HCT116 (cell line): ENCODE measurements around the gene UBAC2. TPM values are rescaled to one million over a fixed set of nuclear protein-coding genes. Genes with fewer than 3 reads are reported as not detected.

ENCODE experiments used
- ATAC-seq: fragments of 200-7000 bp; cut with Tn5 transposase; 2 replicates; pipeline ENCODE4 v1.9.1; 2020; ENCODE audit warnings: mild to moderate bottlenecking, moderate library complexity
- BruUV-seq: library from RNA; stranded (reverse); fragments of 400-500 nt; replicated peaks from 2 replicates; lab custom pipeline; 2021; lab: Mats Ljungman, UMichigan
- CTCF ChIA-PET: fragments of 300-600 bp; sonication (Branson Sonifier 250); formaldehyde crosslinking; loops from one replicate; lab custom pipeline; 2021; ENCODE audit warnings: antibody characterized with exemption; lab: Charles Lee
- POLR2A ChIA-PET: fragments of 300-600, 350-600 bp; sonication (Branson Sonifier 250); formaldehyde crosslinking; loops from one replicate; lab custom pipeline; 2021; ENCODE audit warnings: antibody characterized with exemption; lab: Charles Lee
- RAD21 ChIA-PET, 2 experiments: fragments of 300-600 bp; sonication (Branson Sonifier 250); formaldehyde crosslinking; loops; one replicate each; lab custom pipeline; 2023; ENCODE audit warnings: low total read pairs in 2 of 2; ENCODE audit not compliant: uncharacterized antibody in 2 of 2, unreplicated experiment in 2 of 2, low non-redundant PET in 1 of 2; lab: Charles Lee
- DNase-seq: peaks from one replicate; pipeline ENCODE4 v3.0.0-alpha.2; 2010; ENCODE audit warnings: low read depth, low spot score
- H2AFZ ChIP-seq: fragments of 200-600 bp; shearing (Covaris generic), sonication (generic); 2 replicates; pipeline ENCODE4 v1.6.1; 2017; ENCODE audit warnings: low read depth, mixed run types, mixed read lengths, antibody characterized with exemption, low read length; ENCODE audit not compliant: poor library complexity, severe bottlenecking
- H3K27ac ChIP-seq: 2 replicates; pipeline ENCODE4 v1.5.1; 2012; ENCODE audit warnings: low read depth, low read length
- H3K27me3 ChIP-seq: fragments of 200-600 bp; sonication (generic); 2 replicates; pipeline ENCODE4 v1.6.1; 2016; ENCODE audit warnings: mixed run types, low read length, mixed read lengths; ENCODE audit not compliant: insufficient read depth
- H3K36me3 ChIP-seq, 2 experiments: fragments of 200-500 bp in 1 of 2; fragments of 200-600 bp in 1 of 2; sonication (Bioruptor generic) in 1 of 2; sonication (generic) in 1 of 2; 2 replicates each; pipeline versions ENCODE4 v1.5.1 to v1.6.1; 2014 to 2016; ENCODE audit warnings: low read length in 2 of 2, inconsistent platforms in 1 of 2, mixed read lengths in 1 of 2, mixed run types in 1 of 2; ENCODE audit not compliant: insufficient read depth in 2 of 2, control insufficient read depth in 1 of 2
- H3K4me1 ChIP-seq, 2 experiments: fragments of 200-600 bp in 1 of 2; sonication (generic) in 1 of 2; 2 replicates each; pipeline versions ENCODE4 v1.5.1 to v1.6.1; 2012 to 2017; ENCODE audit warnings: low read length in 2 of 2, inconsistent platforms in 1 of 2, mild to moderate bottlenecking in 1 of 2, mixed read lengths in 1 of 2, mixed run types in 1 of 2, moderate library complexity in 1 of 2; ENCODE audit not compliant: insufficient read depth in 2 of 2, control insufficient read depth in 1 of 2
- H3K4me2 ChIP-seq: fragments of 200-600 bp; sonication (generic); 2 replicates; pipeline ENCODE4 v1.6.1; 2017; ENCODE audit warnings: mixed run types, low read length, mixed read lengths
- H3K4me3 ChIP-seq, 2 experiments: fragments of 200-600 bp in 1 of 2; sonication (generic) in 1 of 2; replicated peaks in 1 of 2; 2 replicates each; pipeline ENCODE4 v1.5.1; 2011 to 2016; ENCODE audit warnings: low read length in 2 of 2, control low read depth in 1 of 2, low read depth in 1 of 2, mild to moderate bottlenecking in 1 of 2, mixed read lengths in 1 of 2, mixed run types in 1 of 2
- H3K79me2 ChIP-seq: fragments of 200-600 bp; sonication (generic); 2 replicates; pipeline ENCODE4 v1.6.1; 2017; ENCODE audit warnings: mild to moderate bottlenecking, mixed run types, low read length, moderate library complexity, mixed read lengths; ENCODE audit not compliant: insufficient read depth
- H3K9ac ChIP-seq: fragments of 200-600 bp; sonication (generic); 2 replicates; pipeline ENCODE4 v1.6.1; 2016; ENCODE audit warnings: low read length, mixed read lengths
- H3K9me2 ChIP-seq: fragments of 200-600 bp; sonication (generic), shearing (Covaris generic); 2 replicates; pipeline ENCODE4 v1.6.1; 2017; ENCODE audit warnings: mixed run types, mild to moderate bottlenecking, moderate library complexity; ENCODE audit not compliant: insufficient read depth
- H3K9me3 ChIP-seq, 2 experiments: fragments of 200-500 bp in 1 of 2; fragments of 200-600 bp in 1 of 2; sonication (Bioruptor generic) in 1 of 2; sonication (generic) in 1 of 2; 2 replicates each; pipeline ENCODE4 v1.6.1; 2014 to 2017; ENCODE audit warnings: low read length in 2 of 2, mixed read lengths in 2 of 2, inconsistent platforms in 1 of 2, low read depth in 1 of 2, mild to moderate bottlenecking in 1 of 2, mixed run types in 1 of 2, moderate library complexity in 1 of 2; ENCODE audit not compliant: control insufficient read depth in 1 of 2, insufficient read depth in 1 of 2
- H4K20me1 ChIP-seq: fragments of 200-600 bp; sonication (generic), shearing (Covaris generic); 2 replicates; pipeline ENCODE4 v1.6.1; 2017; ENCODE audit warnings: mixed run types, mild to moderate bottlenecking, moderate library complexity; ENCODE audit not compliant: insufficient read depth
- CBX3 ChIP-seq: IDR thresholded peaks from 2 replicates; pipeline ENCODE4 v1.6.1; 2012; ENCODE audit warnings: low read depth
- CEBPB ChIP-seq: IDR thresholded peaks from 2 replicates; pipeline ENCODE4 v1.6.1; 2012; ENCODE audit warnings: low read depth
- CTCF ChIP-seq, 3 experiments: fragments of 200-600 bp in 1 of 3; sonication (generic) in 1 of 3; IDR thresholded peaks in 2 of 3; conservative IDR thresholded peaks in 1 of 3; 2 replicates each; pipeline ENCODE4 v1.5.1; 2012 to 2017; ENCODE audit warnings: low read depth in 2 of 3, low read length in 2 of 3, antibody characterized with exemption in 1 of 3, borderline replicate concordance in 1 of 3, control low read depth in 1 of 3, mild to moderate bottlenecking in 1 of 3, mixed read lengths in 1 of 3, mixed run types in 1 of 3, moderate library complexity in 1 of 3; ENCODE audit not compliant: insufficient read depth in 1 of 3
- ELF1 ChIP-seq: IDR thresholded peaks from 2 replicates; pipeline ENCODE4 v1.6.1; 2012; ENCODE audit warnings: low read depth, borderline replicate concordance
- EZH2 ChIP-seq: fragments of 200-600 bp; sonication (generic); IDR thresholded peaks from 2 replicates; pipeline ENCODE4 v1.6.1; 2017; ENCODE audit warnings: antibody characterized with exemption, mixed run types
- FOSL1 ChIP-seq: IDR thresholded peaks from 2 replicates; pipeline ENCODE4 v1.6.1; 2012; ENCODE audit warnings: low read depth
- MAX ChIP-seq: IDR thresholded peaks from 2 replicates; pipeline ENCODE4 v1.6.1; 2012
- POLR2A ChIP-seq: IDR thresholded peaks from 2 replicates; pipeline ENCODE4 v1.7.0; 2011; ENCODE audit warnings: borderline replicate concordance; ENCODE audit not compliant: insufficient read depth, insufficient read length; ENCODE audit errors: extremely low read depth
- POLR2AphosphoS5 ChIP-seq: IDR thresholded peaks from 2 replicates; pipeline ENCODE4 v1.6.1; 2011; ENCODE audit warnings: mild to moderate bottlenecking, low read depth, low read length, moderate library complexity
- RAD21 ChIP-seq: IDR thresholded peaks from 2 replicates; pipeline ENCODE4 v1.6.1; 2012; ENCODE audit warnings: low read depth, mild to moderate bottlenecking
- SIN3A ChIP-seq: IDR thresholded peaks from 2 replicates; pipeline ENCODE4 v1.6.1; 2012; ENCODE audit warnings: low read depth
- YY1 ChIP-seq: IDR thresholded peaks from 2 replicates; pipeline ENCODE4 v1.6.1; 2011; ENCODE audit warnings: low read length, low read depth, moderate library complexity, mild to moderate bottlenecking; ENCODE audit not compliant: insufficient replicate concordance; ENCODE audit errors: extremely low read depth
- intact Hi-C: fragments of 100-400 bp; cut with micrococcal nuclease; formaldehyde crosslinking; loops from 2 replicates; pipeline ENCODE4 v1.10.0; 2022
- total RNA-seq: library from RNA; stranded (reverse); gene quantifications from one replicate; pipeline ENCODE4 v1.2.1, GENCODE V29; 2021; ENCODE audit not compliant: unreplicated experiment
- TF ChIP-seq, protein P1 (sequence below): IDR thresholded peaks from 2 replicates; pipeline ENCODE4 v1.6.1; 2011; ENCODE audit warnings: mild to moderate bottlenecking, low read length, moderate library complexity; ENCODE audit not compliant: insufficient replicate concordance; ENCODE audit errors: extremely low read depth

The UBAC2 gene
- total RNA-seq, 1 experiment from 2014 or later: 67.4 TPM

GRCh38 chr13:99290894-99291293 lies 90.2 kb downstream of the UBAC2 start:
- ATAC-seq: no peak
- intact Hi-C loops: no loop called here

More at GRCh38 chr13:99290894-99291293, 90.2 kb downstream of the UBAC2 start:
- H3K4me1 ChIP-seq: no peaks in the 10 kb centered on the region
- H3K9ac ChIP-seq: no peak overlapping the region
- BruUV-seq: no TSS peak
- POLR2A ChIA-PET: no interaction called here
- CTCF ChIA-PET: interaction anchor here (0.8 kb wide), 1 partner anchor 25 kb away, joined by 5 read pairs; no protein-coding TSS in a partner anchor
- no peak overlapping the region for H3K4me2 ChIP-seq
- no peaks in the 10 kb centered on the region for H3K9me3 ChIP-seq
- H2AFZ ChIP-seq: no peak overlapping the region
- no peak overlapping the region for H3K4me3 ChIP-seq
- no peaks in the 10 kb centered on the region for H4K20me1 ChIP-seq
- DNase-seq: no peak
- no peak for TF ChIP-seq POLR2A
- TF ChIP-seq FOSL1: no peak
- TF ChIP-seq EZH2: no peak
- no peak for TF ChIP-seq SIN3A
- no peak for TF ChIP-seq CBX3
- no peak for TF ChIP-seq MAX
- TF ChIP-seq, protein P1, sequence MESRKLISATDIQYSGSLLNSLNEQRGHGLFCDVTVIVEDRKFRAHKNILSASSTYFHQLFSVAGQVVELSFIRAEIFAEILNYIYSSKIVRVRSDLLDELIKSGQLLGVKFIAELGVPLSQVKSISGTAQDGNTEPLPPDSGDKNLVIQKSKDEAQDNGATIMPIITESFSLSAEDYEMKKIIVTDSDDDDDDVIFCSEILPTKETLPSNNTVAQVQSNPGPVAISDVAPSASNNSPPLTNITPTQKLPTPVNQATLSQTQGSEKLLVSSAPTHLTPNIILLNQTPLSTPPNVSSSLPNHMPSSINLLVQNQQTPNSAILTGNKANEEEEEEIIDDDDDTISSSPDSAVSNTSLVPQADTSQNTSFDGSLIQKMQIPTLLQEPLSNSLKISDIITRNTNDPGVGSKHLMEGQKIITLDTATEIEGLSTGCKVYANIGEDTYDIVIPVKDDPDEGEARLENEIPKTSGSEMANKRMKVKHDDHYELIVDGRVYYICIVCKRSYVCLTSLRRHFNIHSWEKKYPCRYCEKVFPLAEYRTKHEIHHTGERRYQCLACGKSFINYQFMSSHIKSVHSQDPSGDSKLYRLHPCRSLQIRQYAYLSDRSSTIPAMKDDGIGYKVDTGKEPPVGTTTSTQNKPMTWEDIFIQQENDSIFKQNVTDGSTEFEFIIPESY: no peak
- no peak for TF ChIP-seq POLR2AphosphoS5
- TF ChIP-seq ELF1: no peak
- no peak for TF ChIP-seq YY1
- no peak for TF ChIP-seq CTCF (IDR thresholded peaks at IDR 0.05 in 2 of 3, conservative IDR thresholded peaks at IDR 0.05 in 1 of 3; ENCODE audit: borderline replicate concordance in 1 of 3, insufficient read depth in 1 of 3, low read depth in 2 of 3, low read length in 2 of 3)
- TF ChIP-seq CEBPB: no peak
- TF ChIP-seq RAD21: no peak
- RAD21 ChIA-PET: no interaction called here
- H3K27ac ChIP-seq: no peak overlapping the region
- H3K27me3 ChIP-seq: no peaks in the 10 kb centered on the region
- H3K9me2 ChIP-seq: no peaks in the 10 kb centered on the region
- H3K79me2 ChIP-seq: peaks cover 9% of the 10 kb centered on the region; the same call in 1 of the 2 replicates
- no peaks in the 10 kb centered on the region; a peak in 1 of 4 replicates for H3K36me3 ChIP-seq
